IPS-15b (cell line): ENCODE results near the gene RHOT2.
A peak's percentile ranks its signal among the peaks of the same experiment; 100 is the strongest.

ENCODE experiments used
- H3K27me3 ChIP-seq: one replicate; pipeline ENCODE4 v1.6.1; 2013; ENCODE audit warnings: low read length; ENCODE audit not compliant: control insufficient read depth, insufficient read depth
- H3K36me3 ChIP-seq: one replicate; pipeline ENCODE4 v1.6.1; 2013; ENCODE audit warnings: low read length; ENCODE audit not compliant: control insufficient read depth, insufficient read depth
- H3K4me1 ChIP-seq: one replicate; pipeline ENCODE4 v1.6.1; 2013; ENCODE audit warnings: mild to moderate bottlenecking, low read length; ENCODE audit not compliant: control insufficient read depth, insufficient read depth
- H3K4me3 ChIP-seq: one replicate; pipeline ENCODE4 v1.5.1; 2013; ENCODE audit warnings: low read depth, low read length
- H3K9ac ChIP-seq: one replicate; pipeline ENCODE4 v1.6.1; 2013; ENCODE audit warnings: low read depth, mild to moderate bottlenecking, low read length
- H3K9me3 ChIP-seq: one replicate; pipeline ENCODE4 v1.6.1; 2013; ENCODE audit warnings: mild to moderate bottlenecking, low read length; ENCODE audit not compliant: control insufficient read depth, insufficient read depth

RHOT2 gene

DNA sequence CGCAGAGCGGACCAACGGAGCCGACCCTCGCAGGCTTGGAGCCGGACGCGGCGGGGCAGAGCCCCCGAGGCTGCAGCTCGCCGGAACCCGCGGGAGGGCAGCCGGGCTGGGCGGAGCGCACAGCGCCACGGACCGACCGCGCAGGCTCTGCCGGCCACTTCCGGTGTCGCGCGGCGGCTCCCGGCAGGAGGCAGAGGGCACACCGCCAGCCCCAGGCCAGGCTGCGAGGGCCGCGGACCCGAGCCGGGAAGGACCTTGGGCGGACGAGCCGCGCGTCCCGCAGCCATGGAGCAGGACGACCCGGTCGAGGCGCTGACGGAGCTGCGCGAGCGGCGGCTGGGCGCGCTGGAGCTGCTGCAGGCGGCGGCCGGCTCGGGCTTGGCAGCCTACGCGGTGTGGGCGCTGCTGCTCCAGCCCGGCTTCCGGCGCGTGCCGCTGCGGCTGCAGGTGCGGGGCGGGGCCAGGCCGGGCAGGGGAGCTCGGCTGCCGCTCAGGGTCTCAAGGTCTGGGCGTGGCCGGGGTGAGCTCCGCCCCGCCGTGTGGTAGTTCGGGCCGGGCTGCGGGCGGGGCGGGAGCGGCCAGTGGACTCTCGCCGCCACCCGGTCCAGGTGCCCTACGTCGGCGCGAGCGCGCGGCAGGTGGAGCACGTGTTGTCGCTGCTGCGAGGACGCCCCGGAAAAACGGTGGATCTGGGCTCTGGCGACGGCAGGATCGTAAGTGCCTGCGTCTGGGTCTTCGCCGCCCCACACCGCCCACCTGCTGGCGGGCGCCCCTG, 53.2 kb downstream of the RHOT2 start, which contains the start of gene ANTKMT:
Gene ANTKMT (plus strand): TSS at position 157 of the 775 bp plus-strand sequence. CDS start 129 bp downstream, at position 286.
- Histone ChIP-seq H3K4me1 (peaks cover 2% of the 10 kb centered on the region), H3K9me3 (no peaks in the 10 kb centered on the region), H3K27me3 (peaks cover 13% of the 10 kb centered on the region), H3K9ac (peak within 1 kb of the TSS; percentile 91), H3K36me3 (peaks cover 9% of the 10 kb centered on the region), H3K4me3 (peak within 1 kb of the TSS; percentile 76)

DNA sequence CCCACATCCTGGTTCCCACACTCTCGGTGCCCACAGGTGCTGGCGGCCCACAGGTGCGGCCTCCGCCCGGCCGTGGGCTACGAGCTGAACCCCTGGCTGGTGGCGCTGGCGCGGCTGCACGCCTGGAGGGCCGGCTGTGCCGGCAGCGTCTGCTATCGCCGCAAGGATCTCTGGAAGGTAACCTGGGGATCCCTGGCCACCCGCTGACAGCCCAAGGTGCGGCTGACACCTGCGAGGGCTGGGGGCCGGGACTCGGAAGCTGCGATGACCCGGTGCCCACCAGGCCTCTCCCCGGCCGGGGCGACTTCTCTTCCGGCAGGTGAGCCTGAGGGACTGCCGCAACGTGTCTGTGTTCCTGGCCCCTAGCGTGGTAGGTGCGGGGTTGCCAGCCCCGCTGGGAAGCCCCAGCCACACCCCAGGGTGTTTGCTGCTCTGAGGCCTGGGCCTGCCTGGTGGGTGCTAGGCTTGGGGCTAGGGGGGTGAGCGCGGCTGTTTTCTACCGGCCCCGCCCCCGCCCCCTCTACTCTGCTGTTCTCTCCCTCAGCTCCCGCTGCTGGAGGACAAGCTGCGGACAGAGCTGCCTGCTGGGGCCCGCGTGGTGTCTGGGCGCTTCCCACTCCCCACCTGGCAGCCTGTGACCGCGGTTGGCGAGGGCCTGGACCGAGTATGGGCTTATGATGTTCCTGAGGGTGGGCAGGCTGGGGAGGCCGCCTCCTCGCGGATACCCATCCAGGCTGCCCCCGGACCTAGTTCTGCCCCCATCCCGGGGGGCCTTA, 54.0 kb downstream of the RHOT2 start:
- Histone ChIP-seq H3K36me3 (peaks cover 9% of the 10 kb centered on the region), H3K4me3 (peak overlapping the region; percentile 43), H3K4me1 (peaks cover 4% of the 10 kb centered on the region), H3K9me3 (no peaks in the 10 kb centered on the region), H3K9ac (no peak overlapping the region), H3K27me3 (peaks cover 8% of the 10 kb centered on the region)

DNA sequence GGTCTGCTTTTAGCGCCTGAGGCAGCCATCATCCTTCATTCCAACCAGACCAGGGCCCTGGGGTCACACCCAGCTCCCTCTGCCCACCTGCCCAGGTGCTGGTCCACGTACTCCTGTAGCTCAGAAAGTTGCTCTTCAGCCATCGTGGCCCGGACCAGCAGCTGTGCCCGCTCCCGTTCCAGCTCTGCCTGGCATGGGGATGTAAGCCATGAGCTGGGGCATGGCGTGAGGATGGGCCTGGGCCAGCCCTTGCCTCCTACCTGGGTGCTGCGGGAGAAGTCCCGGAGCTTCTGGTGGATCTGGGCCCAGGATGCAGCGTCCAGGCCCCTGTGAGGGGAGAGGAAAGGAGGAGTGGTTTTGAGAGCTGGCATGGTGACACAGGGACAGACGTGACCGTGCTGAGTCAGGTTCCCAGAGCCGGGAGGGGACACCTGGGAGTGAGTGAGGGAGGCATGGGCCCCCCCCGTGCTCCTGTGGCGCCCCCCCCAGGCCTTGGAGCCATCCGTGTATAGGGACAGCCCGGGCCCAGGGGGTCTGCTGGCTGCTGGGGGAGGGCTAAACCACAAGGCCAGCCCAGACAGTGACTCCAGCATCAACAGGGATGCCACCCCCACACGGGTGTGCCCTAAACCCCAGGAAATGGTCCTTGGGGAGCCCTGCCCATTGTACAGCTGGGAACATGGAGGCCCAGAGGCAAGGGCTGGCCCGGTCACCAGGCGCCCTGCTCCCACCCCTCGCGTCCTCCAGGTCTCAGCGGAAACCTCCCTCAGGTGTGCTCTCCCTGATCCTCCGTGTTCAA, 55.1 kb downstream of the RHOT2 start:
- Histone ChIP-seq H3K4me3 (no peak overlapping the region), H3K9me3 (no peaks in the 10 kb centered on the region), H3K36me3 (peaks cover 9% of the 10 kb centered on the region), H3K4me1 (peaks cover 4% of the 10 kb centered on the region), H3K9ac (no peak overlapping the region), H3K27me3 (peaks cover 8% of the 10 kb centered on the region)

DNA sequence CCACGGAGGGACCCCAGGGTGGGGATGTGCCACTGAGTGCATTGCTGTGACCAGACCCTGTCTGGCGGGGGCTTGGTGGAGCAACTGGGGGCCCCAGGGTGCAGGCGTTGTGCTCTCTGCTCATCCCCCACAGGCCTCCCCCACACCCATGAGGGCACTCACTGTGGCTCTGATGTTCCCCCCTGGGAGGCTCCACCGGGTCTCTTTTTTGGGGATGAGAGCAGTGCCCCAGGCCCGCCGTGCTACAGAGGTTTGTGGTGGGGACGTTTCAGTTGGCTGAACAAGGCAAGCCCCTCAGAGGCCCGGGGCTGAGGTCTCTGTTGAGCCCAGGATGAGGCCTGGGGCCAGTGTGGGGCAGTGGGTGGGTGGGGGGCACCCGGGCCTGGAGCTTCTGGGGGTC, 55.8 kb downstream of the RHOT2 start:
- Histone ChIP-seq H3K4me3 (no peak overlapping the region), H3K9me3 (no peaks in the 10 kb centered on the region), H3K9ac (no peak overlapping the region), H3K4me1 (peaks cover 4% of the 10 kb centered on the region), H3K27me3 (peaks cover 8% of the 10 kb centered on the region), H3K36me3 (peaks cover 9% of the 10 kb centered on the region)
